ENCODE measurements around the gene THAP4. TPM values are rescaled to one million over a fixed set of nuclear protein-coding genes. Genes with fewer than 3 reads are reported as not detected.

The THAP4 gene
- polyA plus RNA-seq, 1 donor (not counting 4 experiments of a cell fraction or from before 2014, with no cell fraction given): 30.3 TPM

DNA sequence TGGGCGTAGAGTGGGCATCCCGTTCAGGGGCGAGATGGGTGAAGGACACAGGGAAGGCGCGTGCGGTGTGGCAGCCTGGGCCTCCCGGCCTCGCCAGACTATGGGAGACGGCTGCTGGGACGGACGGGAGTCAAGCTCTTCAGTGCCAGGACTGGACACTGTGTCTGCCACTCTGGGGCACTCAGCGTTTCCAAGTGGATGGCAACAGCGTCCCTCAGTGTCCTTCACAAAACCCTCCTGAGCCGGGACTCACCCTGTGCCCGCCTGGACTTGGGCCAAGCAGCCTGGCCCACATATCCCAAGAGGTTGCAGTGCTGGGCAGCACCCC, 94.7 kb downstream of the THAP4 start:
- no peak overlapping the region for H3K4me2 ChIP-seq (ENCODE audit: control insufficient read depth, extremely low read depth, insufficient read depth, low read depth, low read length)
- H3K9ac ChIP-seq (ENCODE audit: control insufficient read depth, extremely low read depth, insufficient read depth, low read length): no peak overlapping the region
- H3K79me2 ChIP-seq (ENCODE audit: control insufficient read depth, insufficient read depth, low read length): no peaks in the 10 kb centered on the region
- no peaks in the 10 kb centered on the region for H4K20me1 ChIP-seq (ENCODE audit: control insufficient read depth, extremely low read depth, insufficient read depth, low read length)
- DNase-seq (ENCODE audit: low read depth, low spot score): no peak
- H3K36me3 ChIP-seq (ENCODE audit: control insufficient read depth in 2 of 2, extremely low read depth in 1 of 2, insufficient read depth in 2 of 2, low read length in 2 of 2): no peaks in the 10 kb centered on the region
- no peak overlapping the region for H3K4me3 ChIP-seq (ENCODE audit: control insufficient read depth in 2 of 3, extremely low read depth in 1 of 3, insufficient read depth in 2 of 3, low read depth in 1 of 3, low read length in 3 of 3)
- TF ChIP-seq, protein P1, sequence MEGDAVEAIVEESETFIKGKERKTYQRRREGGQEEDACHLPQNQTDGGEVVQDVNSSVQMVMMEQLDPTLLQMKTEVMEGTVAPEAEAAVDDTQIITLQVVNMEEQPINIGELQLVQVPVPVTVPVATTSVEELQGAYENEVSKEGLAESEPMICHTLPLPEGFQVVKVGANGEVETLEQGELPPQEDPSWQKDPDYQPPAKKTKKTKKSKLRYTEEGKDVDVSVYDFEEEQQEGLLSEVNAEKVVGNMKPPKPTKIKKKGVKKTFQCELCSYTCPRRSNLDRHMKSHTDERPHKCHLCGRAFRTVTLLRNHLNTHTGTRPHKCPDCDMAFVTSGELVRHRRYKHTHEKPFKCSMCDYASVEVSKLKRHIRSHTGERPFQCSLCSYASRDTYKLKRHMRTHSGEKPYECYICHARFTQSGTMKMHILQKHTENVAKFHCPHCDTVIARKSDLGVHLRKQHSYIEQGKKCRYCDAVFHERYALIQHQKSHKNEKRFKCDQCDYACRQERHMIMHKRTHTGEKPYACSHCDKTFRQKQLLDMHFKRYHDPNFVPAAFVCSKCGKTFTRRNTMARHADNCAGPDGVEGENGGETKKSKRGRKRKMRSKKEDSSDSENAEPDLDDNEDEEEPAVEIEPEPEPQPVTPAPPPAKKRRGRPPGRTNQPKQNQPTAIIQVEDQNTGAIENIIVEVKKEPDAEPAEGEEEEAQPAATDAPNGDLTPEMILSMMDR (optimal IDR thresholded peaks at IDR 0.05 in 1 of 3, IDR thresholded peaks at IDR 0.05 in 1 of 3, conservative IDR thresholded peaks at IDR 0.05 in 1 of 3; ENCODE audit: extremely low read depth in 1 of 3, insufficient read depth in 2 of 3, low read length in 3 of 3): no peak
- TF ChIP-seq EZH2 (IDR thresholded peaks at IDR 0.05; ENCODE audit: low read length): no peak
- peaks cover 2% of the 10 kb centered on the region for H3K9me1 ChIP-seq (ENCODE audit: control insufficient read depth, extremely low read depth, insufficient read depth, low read length)
- peaks cover 15% of the 10 kb centered on the region for H3K27me3 ChIP-seq (ENCODE audit: control insufficient read depth, extremely low read depth, insufficient read depth, low read length)
- no peak overlapping the region for H3K27ac ChIP-seq (ENCODE audit: control insufficient read depth, insufficient read depth, low read length)
- peaks cover 23% of the 10 kb centered on the region for H3K4me1 ChIP-seq (ENCODE audit: control insufficient read depth, extremely low read depth, insufficient read depth, low read length)
- dilution Hi-C loops (cut with MboI; ENCODE audit: extremely low pct_ligation_motif_present, low sequenced_read_pairs): no loop called here
- no peak for FAIRE-seq
- H2AFZ ChIP-seq (ENCODE audit: control insufficient read depth, low read length): no peak overlapping the region
- H3K9me3 ChIP-seq (ENCODE audit: control insufficient read depth, low read depth, low read length): no peaks in the 10 kb centered on the region

DNA sequence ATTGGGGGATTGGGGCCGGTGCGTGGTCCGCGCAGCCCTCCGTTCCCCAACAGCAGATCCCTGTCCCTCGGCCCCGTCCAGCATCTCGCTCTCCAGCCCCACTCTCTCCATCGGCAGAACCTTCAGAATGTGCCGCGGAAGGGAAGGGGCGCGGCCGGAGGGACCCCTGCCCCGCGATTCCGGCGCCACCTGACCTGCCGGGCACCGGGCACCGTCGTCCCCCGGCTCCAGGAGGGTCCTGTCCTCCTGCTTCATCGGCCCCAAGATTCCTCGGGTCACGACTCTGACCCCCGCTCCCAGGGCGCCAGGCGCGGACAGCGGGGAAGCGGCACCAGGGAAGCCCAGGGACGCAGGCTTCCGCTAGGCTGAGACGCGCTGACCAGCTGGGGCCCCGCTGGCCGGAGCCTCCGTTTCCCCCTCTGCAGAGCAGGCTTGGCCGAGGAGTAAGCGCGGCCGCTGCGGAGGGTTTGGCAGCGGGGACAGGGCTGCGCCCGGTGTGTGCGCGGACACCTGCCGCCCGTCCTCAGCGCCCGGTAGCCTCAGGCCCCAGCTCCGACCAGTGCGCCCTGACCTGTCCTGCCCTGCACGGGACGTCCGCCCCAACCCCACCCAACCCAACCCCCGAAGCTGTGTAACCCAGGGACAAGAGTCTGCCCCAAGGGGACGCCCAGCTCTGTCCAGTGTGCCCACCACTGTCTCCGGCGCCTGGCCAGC, 95.2 kb downstream of the THAP4 start:
- H3K27me3 ChIP-seq (ENCODE audit: control insufficient read depth, extremely low read depth, insufficient read depth, low read length): peaks cover 15% of the 10 kb centered on the region
- dilution Hi-C loops (cut with MboI; ENCODE audit: extremely low pct_ligation_motif_present, low sequenced_read_pairs): no loop called here
- no peak for TF ChIP-seq EZH2 (IDR thresholded peaks at IDR 0.05; ENCODE audit: low read length)
- TF ChIP-seq, protein P1 (optimal IDR thresholded peaks at IDR 0.05 in 1 of 3, IDR thresholded peaks at IDR 0.05 in 1 of 3, conservative IDR thresholded peaks at IDR 0.05 in 1 of 3; ENCODE audit: extremely low read depth in 1 of 3, insufficient read depth in 2 of 3, low read length in 3 of 3): no peak
- no peak overlapping the region for H3K9ac ChIP-seq (ENCODE audit: control insufficient read depth, extremely low read depth, insufficient read depth, low read length)
- no peaks in the 10 kb centered on the region for H4K20me1 ChIP-seq (ENCODE audit: control insufficient read depth, extremely low read depth, insufficient read depth, low read length)
- peaks cover 2% of the 10 kb centered on the region for H3K9me1 ChIP-seq (ENCODE audit: control insufficient read depth, extremely low read depth, insufficient read depth, low read length)
- H3K79me2 ChIP-seq (ENCODE audit: control insufficient read depth, insufficient read depth, low read length): no peaks in the 10 kb centered on the region
- no peak overlapping the region for H3K27ac ChIP-seq (ENCODE audit: control insufficient read depth, insufficient read depth, low read length)
- FAIRE-seq (no peak), DNase-seq (ENCODE audit: low read depth, low spot score) (no peak)
- peaks cover 18% of the 10 kb centered on the region for H3K4me1 ChIP-seq (ENCODE audit: control insufficient read depth, extremely low read depth, insufficient read depth, low read length)
- no peaks in the 10 kb centered on the region for H3K9me3 ChIP-seq (ENCODE audit: control insufficient read depth, low read depth, low read length)
- H3K36me3 ChIP-seq (ENCODE audit: control insufficient read depth in 2 of 2, extremely low read depth in 1 of 2, insufficient read depth in 2 of 2, low read length in 2 of 2): no peaks in the 10 kb centered on the region
- peak overlapping the region; percentile 37 for H3K4me2 ChIP-seq (ENCODE audit: control insufficient read depth, extremely low read depth, insufficient read depth, low read depth, low read length)
- H3K4me3 ChIP-seq (ENCODE audit: control insufficient read depth in 2 of 3, extremely low read depth in 1 of 3, insufficient read depth in 2 of 3, low read depth in 1 of 3, low read length in 3 of 3): no peak overlapping the region
- H2AFZ ChIP-seq (ENCODE audit: control insufficient read depth, low read length): no peak overlapping the region

Measured in keratinocyte (primary cell).